Suppressor macrophage treated with lipopolysaccharide for 4 hours (primary cell): ENCODE results near the gene CCDC183.
A peak's percentile ranks its signal among the peaks of the same experiment; 100 is the strongest.
"Not testable (repeated sequence)": the region's sequence is repeated elsewhere in the genome, so short reads cannot be mapped to it uniquely, and the experiment has no call there.

Experiments
- DNase-seq: peaks from one replicate; pipeline ENCODE4 v3.0.0-alpha.2; 2020

Gene CCDC183

DNA sequence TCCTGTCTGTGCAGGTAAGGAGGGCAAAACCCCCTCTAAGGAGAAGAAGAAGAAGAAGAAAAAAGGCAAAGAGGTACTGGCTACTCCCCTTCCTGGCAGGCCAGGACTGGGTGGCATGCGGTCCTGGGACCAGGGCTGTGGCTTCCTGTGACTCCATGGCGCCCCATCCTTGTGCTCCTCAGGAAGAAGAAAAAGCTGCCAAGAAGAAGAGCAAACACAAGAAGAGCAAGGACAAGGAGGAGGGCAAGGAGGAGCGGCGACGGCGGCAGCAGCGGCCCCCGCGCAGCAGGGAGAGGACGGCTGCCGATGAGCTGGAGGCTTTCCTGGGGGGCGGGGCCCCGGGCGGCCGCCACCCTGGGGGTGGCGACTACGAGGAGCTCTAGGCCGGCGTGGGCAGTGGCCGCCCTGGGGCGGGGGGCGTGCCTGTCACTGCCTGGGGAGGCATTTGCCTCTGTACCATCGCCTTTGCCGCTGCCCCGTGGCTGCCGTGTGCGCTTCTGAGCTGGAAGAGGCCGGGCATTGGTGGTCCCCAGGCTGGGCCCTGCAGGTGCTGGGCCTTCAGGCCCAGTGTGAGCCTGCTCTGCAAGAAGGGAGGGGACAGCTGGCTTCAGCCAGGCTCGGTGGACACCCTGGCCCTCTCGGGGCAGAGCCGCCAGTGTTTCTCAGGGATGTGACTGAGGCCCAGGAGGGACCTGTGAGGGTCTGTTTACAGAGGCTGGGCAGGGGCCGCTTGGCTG is 44.2 kb downstream of the CCDC183 start:
- no peak for DNase-seq

DNA sequence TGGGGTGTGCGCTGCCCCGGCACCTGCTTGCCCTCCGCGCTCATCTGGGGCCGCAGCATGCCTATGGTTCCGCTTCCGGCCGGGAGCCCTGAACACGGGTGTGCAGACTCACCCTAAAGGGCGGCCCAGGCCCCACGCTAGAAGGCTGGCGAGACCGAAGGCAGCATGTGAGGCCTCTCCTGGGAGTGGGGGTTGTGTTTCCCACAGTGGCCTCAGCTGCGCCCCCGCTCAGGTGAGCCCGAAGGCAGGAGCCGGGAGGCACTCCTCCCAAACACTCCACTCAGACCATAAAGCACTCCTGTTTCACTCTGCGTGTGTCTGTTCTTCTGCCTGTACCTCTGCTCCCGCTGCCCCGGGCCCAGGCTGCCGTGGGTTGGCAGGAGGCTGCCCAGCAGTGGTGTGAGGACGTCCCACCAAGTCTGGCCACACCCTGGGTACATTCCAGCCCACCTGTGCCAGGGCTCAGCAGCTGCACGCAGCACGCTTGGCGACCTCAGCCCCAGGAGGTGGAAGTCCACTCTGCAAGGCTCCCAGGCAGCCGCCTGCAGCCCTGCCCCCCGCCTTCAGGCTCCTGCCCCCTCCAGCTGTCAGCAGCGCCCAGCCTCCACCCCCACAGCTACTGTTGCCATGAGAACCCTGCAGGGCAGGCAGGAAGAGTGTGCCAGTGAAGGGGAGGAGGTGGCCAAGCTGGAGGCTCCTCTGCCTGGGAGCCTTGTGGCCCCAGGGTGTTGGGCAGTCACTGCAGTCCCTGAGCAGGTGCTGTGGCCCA is 44.9 kb downstream of the CCDC183 start:
- no peak for DNase-seq

DNA sequence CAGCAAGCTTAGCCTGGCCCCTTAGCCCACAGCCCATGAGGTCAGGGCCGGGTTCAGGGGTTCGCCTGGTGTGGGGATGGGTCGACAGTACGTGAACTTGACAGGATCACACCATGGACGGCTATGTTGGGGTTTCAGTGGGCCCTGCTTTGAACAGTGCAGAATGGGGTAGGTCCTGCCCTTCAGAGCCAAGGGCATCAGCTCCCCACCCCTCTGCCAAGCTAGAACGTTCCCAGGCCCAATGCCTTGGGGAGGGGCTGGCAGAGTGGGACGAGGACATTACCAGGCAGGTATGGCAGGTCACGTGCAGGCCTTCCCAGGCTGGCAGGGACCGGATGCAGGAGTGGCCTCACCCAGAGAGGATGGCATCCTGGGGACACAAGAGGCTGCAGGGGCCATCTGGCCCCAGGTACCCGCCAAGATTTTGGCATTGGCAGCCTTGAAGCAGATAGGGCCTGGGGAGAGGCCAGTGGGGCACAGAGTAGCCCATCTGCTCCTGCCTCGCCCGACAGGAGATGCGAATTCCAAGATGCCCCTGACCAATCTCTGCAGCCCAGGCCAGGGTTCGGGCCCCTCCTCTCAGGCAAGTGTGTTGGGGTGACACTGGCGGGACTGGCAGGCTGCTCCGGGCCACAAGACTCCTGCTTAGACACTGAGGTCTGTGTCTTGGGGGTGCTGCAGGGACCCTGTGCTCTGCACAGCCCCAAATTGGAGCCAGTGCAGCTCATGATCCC is 45.7 kb downstream of the CCDC183 start:
- DNase-seq: not testable (repeated sequence)

DNA sequence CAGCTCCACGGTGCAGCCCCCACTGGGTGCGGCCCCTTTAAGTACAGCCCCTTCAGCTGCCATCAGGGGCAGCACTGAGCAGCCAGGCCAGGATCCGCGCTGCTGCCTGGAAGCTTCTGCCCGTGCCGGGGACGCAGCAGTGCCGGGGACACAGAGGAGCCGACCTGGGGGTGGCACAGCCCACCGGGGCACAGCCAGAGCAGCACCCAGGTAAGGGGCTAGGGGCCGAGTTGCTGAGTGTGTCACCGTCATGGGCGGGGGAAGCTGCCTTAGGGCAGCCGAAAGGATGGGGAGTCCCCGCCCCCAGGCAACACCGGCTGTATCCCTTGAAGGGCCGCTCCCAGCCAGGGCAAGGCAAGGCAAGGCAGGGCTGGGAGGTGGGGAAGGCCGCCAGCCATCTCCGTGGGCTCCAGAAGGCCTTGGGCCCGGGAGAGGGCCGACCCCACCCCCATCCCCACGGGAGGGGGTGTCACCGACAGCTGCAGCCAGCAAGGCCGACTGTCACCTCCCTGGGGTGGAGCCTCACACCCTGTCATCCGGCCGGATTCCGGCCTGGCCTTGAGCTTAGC is 46.3 kb downstream of the CCDC183 start, which contains the start of gene AJM1:
TSS of gene AJM1 (plus strand) at position 99 of the 569 bp plus-strand sequence. CDS start 1,937 bp downstream, outside the sequence.
- peak; percentile 77 for DNase-seq

DNA sequence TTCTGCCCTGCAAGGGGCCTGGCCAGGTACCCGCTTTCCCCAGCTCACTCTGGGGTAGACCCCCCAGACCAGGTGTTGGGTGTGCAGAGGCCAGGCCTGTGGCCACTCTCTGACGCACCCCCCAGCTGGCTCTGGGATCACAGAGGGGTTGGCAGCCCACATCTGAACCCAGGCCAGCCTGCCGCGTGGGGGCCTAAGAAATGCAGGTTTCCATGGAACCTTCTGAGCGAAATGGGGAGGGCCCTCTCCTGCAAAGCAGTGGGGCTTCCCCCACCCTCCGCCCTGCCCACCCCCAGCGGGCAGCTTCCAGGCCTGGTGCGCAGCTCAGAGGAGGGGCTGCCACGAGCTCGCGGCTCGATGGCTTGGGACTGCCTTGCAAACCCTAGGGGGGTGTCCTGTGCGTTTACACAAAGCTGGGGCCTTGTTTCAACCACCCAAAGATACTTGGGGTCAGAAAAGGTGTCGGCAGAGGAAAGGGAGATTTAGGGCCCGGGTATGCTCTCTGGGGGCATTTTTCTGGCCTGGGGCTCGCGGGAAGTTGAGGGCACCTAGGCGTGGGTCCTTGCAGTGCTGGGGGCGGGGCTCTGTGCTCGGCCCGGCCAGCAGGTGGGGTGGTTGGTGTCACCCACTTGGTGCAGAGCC is 47.1 kb downstream of the CCDC183 start:
- not testable (repeated sequence) for DNase-seq

GRCh38 chr9:136843801-136844740 is 47.9 kb downstream of the CCDC183 start:
- DNase-seq: peak; percentile 39

- DNase-seq: no peak
Observed at GRCh38 chr9:136844761-136845464, 48.8 kb downstream of the CCDC183 start.

- DNase-seq: no peak
Observed at GRCh38 chr9:136845465-136846260, 49.5 kb downstream of the CCDC183 start.

DNA sequence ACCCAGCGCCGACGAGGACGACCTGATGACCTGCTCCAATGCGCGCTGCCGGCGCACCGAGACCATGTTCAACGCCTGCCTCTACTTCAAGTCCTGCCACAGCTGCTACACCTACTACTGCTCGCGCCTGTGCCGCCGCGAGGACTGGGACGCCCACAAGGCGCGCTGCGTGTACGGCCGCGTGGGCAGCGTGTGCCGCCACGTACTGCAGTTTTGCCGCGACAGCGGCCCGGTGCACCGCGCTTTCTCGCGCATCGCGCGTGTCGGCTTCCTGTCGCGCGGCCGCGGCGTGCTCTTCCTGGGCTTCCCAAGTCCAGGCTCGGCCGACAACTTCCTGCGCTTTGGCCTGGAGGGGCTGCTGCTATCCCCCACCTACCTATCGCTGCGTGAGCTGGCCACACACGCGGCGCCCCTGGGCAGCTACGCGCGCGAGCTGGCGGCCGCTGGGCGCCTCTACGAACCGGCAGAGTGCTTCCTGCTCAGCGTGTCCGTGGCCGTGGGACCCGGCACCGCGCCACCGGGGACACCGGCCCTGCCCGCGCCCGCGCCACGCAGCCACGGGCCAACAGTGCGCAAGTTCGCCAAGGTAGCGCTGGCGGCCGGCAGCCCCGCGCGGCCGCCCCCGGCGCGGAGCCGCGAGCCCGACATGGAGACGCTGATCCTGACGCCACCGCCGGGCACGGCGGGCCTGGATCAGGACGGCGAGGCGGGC is 50.4 kb downstream of the CCDC183 start:
- peak; percentile 5 for DNase-seq

- DNase-seq: peak; percentile 43
Observed at GRCh38 chr9:136847088-136847825, 51.1 kb downstream of the CCDC183 start.

- DNase-seq: peak; percentile 91
Observed at GRCh38 chr9:136847826-136848392, 51.8 kb downstream of the CCDC183 start.

GRCh38 chr9:136848393-136849037 is 52.4 kb downstream of the CCDC183 start:
- DNase-seq: peak; percentile 42

DNA sequence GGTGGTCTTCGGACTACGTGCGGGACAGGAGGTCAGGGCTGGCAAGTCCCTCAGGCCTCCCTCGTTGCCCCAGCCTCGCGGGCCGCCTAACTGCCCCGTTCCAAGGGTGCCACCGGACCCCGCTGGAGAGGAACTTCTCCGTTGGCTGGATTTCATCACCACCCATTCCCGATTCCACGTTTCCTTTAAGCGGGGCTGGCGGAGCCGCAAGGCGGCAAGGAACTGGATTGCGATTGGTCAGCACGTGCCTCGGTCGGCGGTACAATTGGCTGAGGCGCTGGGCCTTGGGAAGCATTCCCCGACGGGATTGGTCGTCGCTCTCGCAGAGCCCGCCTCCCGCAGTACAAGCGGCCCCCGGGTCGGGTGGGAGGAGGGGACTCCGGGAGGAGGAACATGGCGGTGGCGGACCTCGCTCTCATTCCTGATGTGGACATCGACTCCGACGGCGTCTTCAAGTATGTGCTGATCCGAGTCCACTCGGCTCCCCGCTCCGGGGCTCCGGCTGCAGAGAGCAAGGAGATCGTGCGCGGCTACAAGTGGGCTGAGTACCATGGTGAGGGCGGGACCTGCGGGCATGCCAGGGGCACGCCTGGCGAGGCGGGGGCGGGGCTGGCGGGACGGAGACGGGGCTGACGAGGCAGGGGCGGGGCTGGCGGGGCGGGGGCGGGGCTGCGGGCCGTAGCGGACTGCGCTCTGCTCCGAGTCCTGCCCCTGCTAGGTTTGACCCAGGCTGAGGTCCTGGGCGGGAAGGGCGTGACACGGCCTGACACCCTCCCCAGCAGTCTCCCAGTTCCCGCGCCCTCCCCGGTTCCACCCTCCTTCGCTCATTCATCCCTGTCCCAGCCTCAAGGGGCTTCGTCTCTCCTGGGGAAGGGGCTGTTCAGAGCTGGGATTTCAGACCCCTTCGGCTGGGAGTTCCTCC is 53.2 kb downstream of the CCDC183 start, which contains the start of gene PHPT1:
TSS of gene PHPT1 (plus strand) at position 372 of the 922 bp plus-strand sequence. CDS start at position 394, 22 bp downstream.
- DNase-seq: peak; percentile 99

DNA sequence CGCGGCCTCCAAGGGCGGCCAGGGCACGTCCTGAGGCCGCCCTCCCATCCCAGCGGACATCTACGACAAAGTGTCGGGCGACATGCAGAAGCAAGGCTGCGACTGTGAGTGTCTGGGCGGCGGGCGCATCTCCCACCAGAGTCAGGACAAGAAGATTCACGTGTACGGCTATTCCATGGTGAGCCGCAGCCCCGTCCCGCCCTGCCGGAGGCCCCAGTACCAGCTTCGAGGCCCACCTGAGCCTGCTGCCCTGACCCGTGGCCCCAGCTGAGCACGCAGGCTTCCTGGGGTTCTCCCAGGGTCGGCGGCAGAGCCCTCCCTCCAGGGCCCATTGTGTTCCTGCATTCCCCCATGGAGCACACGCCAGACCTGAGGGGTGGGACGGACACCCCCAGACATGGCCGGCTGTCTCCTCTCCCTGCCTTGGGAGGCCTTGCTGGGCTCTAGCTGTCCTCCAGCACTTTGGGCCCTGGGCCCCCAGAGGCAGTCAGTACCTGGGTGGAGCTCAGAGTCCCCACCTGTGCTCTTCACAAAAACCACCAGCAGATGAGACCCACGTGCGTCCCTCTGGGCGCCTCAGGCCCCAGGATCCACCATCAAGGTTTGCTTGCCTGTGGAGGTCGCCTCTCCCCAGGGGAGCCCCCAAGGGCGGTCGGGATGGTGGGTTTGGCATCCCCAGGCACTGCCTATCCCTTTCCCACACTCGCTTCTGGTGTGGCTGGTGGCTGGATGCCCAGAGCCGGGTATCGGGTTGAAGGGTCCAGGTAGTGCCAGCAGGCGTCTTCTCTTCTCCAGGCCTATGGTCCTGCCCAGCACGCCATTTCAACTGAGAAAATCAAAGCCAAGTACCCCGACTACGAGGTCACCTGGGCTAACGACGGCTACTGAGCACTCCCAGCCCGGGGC is 54.1 kb downstream of the CCDC183 start:
- DNase-seq: no peak
